MM.1S (cell line): ENCODE results near the gene PLPPR4.

ENCODE experiments used
- EZH2 ChIP-seq: fragments of 300-600 bp; sonication (generic); optimal IDR thresholded peaks from 2 replicates; pipeline ENCODE3; 2017; ENCODE audit warnings: low read depth, mild to moderate bottlenecking, antibody characterized with exemption, low read length, mixed read lengths
- TF ChIP-seq, protein P1 (sequence below): fragments of 300-600 bp; sonication (generic); IDR thresholded peaks from 2 replicates; pipeline ENCODE4 v1.5.1; 2016; ENCODE audit warnings: antibody characterized with exemption, low read length, mixed read lengths

GRCh38 chr1:99217599-99217998, 46.7 kb upstream of the PLPPR4 start:
- TF ChIP-seq, protein P1, sequence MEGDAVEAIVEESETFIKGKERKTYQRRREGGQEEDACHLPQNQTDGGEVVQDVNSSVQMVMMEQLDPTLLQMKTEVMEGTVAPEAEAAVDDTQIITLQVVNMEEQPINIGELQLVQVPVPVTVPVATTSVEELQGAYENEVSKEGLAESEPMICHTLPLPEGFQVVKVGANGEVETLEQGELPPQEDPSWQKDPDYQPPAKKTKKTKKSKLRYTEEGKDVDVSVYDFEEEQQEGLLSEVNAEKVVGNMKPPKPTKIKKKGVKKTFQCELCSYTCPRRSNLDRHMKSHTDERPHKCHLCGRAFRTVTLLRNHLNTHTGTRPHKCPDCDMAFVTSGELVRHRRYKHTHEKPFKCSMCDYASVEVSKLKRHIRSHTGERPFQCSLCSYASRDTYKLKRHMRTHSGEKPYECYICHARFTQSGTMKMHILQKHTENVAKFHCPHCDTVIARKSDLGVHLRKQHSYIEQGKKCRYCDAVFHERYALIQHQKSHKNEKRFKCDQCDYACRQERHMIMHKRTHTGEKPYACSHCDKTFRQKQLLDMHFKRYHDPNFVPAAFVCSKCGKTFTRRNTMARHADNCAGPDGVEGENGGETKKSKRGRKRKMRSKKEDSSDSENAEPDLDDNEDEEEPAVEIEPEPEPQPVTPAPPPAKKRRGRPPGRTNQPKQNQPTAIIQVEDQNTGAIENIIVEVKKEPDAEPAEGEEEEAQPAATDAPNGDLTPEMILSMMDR, result no peak
- no peak for TF ChIP-seq EZH2
